HepG2 (cell line): Measurements from ENCODE around the gene ESYT2. TPM values are rescaled to one million over a fixed set of nuclear protein-coding genes. Genes with fewer than 3 reads are reported as not detected.

Source experiments
- ATF7 ChIP-seq, 2 experiments: fragments of 450-650 bp in 1 of 2; sonication (generic) in 1 of 2; formaldehyde crosslinking in 1 of 2; IDR thresholded peaks; 2 replicates each; pipeline versions ENCODE4 v1.4.0 to v1.6.1; 2016 to 2020; ENCODE audit warnings: antibody characterized with exemption in 1 of 2, mild to moderate bottlenecking in 1 of 2, missing genetic modification reagents in 1 of 2
- KDM5A ChIP-seq: fragments of 200-600 bp; sonication (generic); IDR thresholded peaks from 2 replicates; pipeline ENCODE4 v1.7.0; 2018; ENCODE audit warnings: antibody characterized with exemption, mild to moderate bottlenecking, low read length, borderline replicate concordance
- POGK ChIP-seq: sonication (generic); formaldehyde crosslinking; conservative IDR thresholded peaks from 2 replicates; pipeline ENCODE4 v1.8.0; 2022; ENCODE audit warnings: mild to moderate bottlenecking, moderate library complexity, missing genetic modification reagents
- SMARCC2 ChIP-seq: fragments of 450-650 bp; IDR thresholded peaks from 2 replicates; pipeline ENCODE4 v1.6.1; 2017; ENCODE audit warnings: antibody characterized with exemption, mild to moderate bottlenecking
- SUZ12 ChIP-seq: fragments of 150-350 bp; IDR thresholded peaks from 2 replicates; pipeline ENCODE4 v1.6.1; 2014; ENCODE audit warnings: low read depth, low read length
- ZFP36L1 ChIP-seq: sonication (generic); formaldehyde crosslinking; IDR thresholded peaks from 2 replicates; pipeline ENCODE4 v1.8.0; 2022; ENCODE audit warnings: mild to moderate bottlenecking, missing genetic modification reagents, moderate library complexity
- ZNF143 ChIP-seq: sonication (generic); formaldehyde crosslinking; IDR thresholded peaks from 2 replicates; pipeline ENCODE4 v1.4.0; 2020; ENCODE audit warnings: missing genetic modification reagents
- ZNF782 ChIP-seq: sonication (generic); formaldehyde crosslinking; IDR thresholded peaks from 2 replicates; pipeline ENCODE4 v1.4.0; 2020; ENCODE audit warnings: missing genetic modification reagents, mild to moderate bottlenecking, borderline replicate concordance
- ZNF788 ChIP-seq: sonication (generic); formaldehyde crosslinking; IDR thresholded peaks from 2 replicates; pipeline ENCODE4 v1.5.0; 2020; ENCODE audit warnings: mild to moderate bottlenecking, missing genetic modification reagents, borderline replicate concordance
- ZNF792 ChIP-seq: IDR thresholded peaks from 2 replicates; pipeline ENCODE4 v1.6.1; 2016
- polyA plus RNA-seq, 8 experiments: library from polyadenylated mRNA; depleted of rRNA in 3 of 8; stranded (reverse) in 7 of 8; unstranded in 1 of 8; fragments of >200 nt; fragmentation: Illumina TruSeq in 4 of 8; extraction: Trizol in 4 of 8; gene quantifications; 2 replicates each; pipeline versions ENCODE4 v1.2.1 to v1.2.3, GENCODE V29; 2011 to 2016; ENCODE audit warnings: low read depth in 4 of 8, missing spikeins in 1 of 8, mixed read lengths in 1 of 8; ENCODE audit not compliant: insufficient read depth in 1 of 8
- total RNA-seq, 5 experiments: library from RNA; depleted of rRNA; stranded (reverse); fragments of >200 nt; fragmentation: Illumina TruSeq; extraction: Trizol; gene quantifications; 2 replicates each; pipeline ENCODE4 v1.2.3, GENCODE V29; 2016; ENCODE audit warnings: low read depth in 1 of 5
- TF ChIP-seq, protein P1 (sequence below): sonication (generic); formaldehyde crosslinking; IDR thresholded peaks from 2 replicates; pipeline ENCODE4 v1.4.0; 2020; ENCODE audit warnings: mild to moderate bottlenecking, missing genetic modification reagents
- TF ChIP-seq, protein P2 (sequence below), 2 experiments: fragments of 450-650 bp in 1 of 2; sonication (generic) in 1 of 2; formaldehyde crosslinking in 1 of 2; IDR thresholded peaks; 2 replicates each; pipeline versions ENCODE4 v1.6.1 to v1.8.0; 2016 to 2022; ENCODE audit warnings: antibody characterized with exemption in 1 of 2, mild to moderate bottlenecking in 1 of 2, missing genetic modification reagents in 1 of 2

The ESYT2 gene
- total and polyA plus RNA-seq, 2 of the 13 experiments (the other 11 are each of a cell fraction or from before 2014, with no cell fraction given) = 28.5 to 37.3 TPM

GRCh38 chr7:158704524-158705233 lies 124.6 kb downstream of the ESYT2 start, which contains the start of gene NCAPG2 (continued):
- TF ChIP-seq, protein P1, sequence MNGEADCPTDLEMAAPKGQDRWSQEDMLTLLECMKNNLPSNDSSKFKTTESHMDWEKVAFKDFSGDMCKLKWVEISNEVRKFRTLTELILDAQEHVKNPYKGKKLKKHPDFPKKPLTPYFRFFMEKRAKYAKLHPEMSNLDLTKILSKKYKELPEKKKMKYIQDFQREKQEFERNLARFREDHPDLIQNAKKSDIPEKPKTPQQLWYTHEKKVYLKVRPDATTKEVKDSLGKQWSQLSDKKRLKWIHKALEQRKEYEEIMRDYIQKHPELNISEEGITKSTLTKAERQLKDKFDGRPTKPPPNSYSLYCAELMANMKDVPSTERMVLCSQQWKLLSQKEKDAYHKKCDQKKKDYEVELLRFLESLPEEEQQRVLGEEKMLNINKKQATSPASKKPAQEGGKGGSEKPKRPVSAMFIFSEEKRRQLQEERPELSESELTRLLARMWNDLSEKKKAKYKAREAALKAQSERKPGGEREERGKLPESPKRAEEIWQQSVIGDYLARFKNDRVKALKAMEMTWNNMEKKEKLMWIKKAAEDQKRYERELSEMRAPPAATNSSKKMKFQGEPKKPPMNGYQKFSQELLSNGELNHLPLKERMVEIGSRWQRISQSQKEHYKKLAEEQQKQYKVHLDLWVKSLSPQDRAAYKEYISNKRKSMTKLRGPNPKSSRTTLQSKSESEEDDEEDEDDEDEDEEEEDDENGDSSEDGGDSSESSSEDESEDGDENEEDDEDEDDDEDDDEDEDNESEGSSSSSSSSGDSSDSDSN = peak; percentile 63; the same call in 1 of the 2 replicates
- no peak for TF ChIP-seq ZNF143 (CRISPR knock-in tag)
- peak; percentile 87 for TF ChIP-seq POGK (CRISPR knock-in tag)
- no peak for TF ChIP-seq SUZ12
- TF ChIP-seq, protein P2, sequence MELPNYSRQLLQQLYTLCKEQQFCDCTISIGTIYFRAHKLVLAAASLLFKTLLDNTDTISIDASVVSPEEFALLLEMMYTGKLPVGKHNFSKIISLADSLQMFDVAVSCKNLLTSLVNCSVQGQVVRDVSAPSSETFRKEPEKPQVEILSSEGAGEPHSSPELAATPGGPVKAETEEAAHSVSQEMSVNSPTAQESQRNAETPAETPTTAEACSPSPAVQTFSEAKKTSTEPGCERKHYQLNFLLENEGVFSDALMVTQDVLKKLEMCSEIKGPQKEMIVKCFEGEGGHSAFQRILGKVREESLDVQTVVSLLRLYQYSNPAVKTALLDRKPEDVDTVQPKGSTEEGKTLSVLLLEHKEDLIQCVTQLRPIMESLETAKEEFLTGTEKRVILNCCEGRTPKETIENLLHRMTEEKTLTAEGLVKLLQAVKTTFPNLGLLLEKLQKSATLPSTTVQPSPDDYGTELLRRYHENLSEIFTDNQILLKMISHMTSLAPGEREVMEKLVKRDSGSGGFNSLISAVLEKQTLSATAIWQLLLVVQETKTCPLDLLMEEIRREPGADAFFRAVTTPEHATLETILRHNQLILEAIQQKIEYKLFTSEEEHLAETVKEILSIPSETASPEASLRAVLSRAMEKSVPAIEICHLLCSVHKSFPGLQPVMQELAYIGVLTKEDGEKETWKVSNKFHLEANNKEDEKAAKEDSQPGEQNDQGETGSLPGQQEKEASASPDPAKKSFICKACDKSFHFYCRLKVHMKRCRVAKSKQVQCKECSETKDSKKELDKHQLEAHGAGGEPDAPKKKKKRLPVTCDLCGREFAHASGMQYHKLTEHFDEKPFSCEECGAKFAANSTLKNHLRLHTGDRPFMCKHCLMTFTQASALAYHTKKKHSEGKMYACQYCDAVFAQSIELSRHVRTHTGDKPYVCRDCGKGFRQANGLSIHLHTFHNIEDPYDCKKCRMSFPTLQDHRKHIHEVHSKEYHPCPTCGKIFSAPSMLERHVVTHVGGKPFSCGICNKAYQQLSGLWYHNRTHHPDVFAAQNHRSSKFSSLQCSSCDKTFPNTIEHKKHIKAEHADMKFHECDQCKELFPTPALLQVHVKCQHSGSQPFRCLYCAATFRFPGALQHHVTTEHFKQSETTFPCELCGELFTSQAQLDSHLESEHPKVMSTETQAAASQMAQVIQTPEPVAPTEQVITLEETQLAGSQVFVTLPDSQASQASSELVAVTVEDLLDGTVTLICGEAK (IDR thresholded peaks at IDR 0.05) = no peak
- TF ChIP-seq, protein P2 (CRISPR knock-in tag; IDR thresholded peaks at IDR 0.05) = 0 out of 2 replicates have a peak, but pooled peaks have one; percentile 15
- TF ChIP-seq ATF7 (IDR thresholded peaks at IDR 0.05) = no peak
- no peak for TF ChIP-seq ATF7 (CRISPR knock-in tag; IDR thresholded peaks at IDR 0.05)
- TF ChIP-seq ZFP36L1 (CRISPR knock-in tag) = peak; percentile 74; the same call in 1 of the 2 replicates
- TF ChIP-seq ZNF792 (CRISPR knock-in tag) = peak; percentile 75; the same call in 1 of the 2 replicates
- TF ChIP-seq KDM5A = peak; percentile 73
- TF ChIP-seq ZNF782 (CRISPR knock-in tag) = no peak
- TF ChIP-seq SMARCC2 = no peak
- peak; percentile 89; the same call in 1 of the 2 replicates for TF ChIP-seq ZNF788 (CRISPR knock-in tag)
